DMS53 treated with DMSO at 0.1 percent for 48 hours (cell line): Measurements from ENCODE around the gene SLC25A23.
A peak's percentile ranks its signal among the peaks of the same experiment; 100 is the strongest.

Experiments used
- DNase-seq: peaks from one replicate; lab custom pipeline; 2025; ENCODE audit not compliant: unreplicated experiment; lab: John Stamatoyannopoulos, UW

The SLC25A23 gene

GRCh38 chr19:6425732-6426620 is 33.6 kb downstream of the SLC25A23 start:
- DNase-seq, result no peak

- peak; percentile 97 for DNase-seq
These were observed 34.5 kb downstream of the SLC25A23 start for GRCh38 chr19:6424939-6425731.

DNA sequence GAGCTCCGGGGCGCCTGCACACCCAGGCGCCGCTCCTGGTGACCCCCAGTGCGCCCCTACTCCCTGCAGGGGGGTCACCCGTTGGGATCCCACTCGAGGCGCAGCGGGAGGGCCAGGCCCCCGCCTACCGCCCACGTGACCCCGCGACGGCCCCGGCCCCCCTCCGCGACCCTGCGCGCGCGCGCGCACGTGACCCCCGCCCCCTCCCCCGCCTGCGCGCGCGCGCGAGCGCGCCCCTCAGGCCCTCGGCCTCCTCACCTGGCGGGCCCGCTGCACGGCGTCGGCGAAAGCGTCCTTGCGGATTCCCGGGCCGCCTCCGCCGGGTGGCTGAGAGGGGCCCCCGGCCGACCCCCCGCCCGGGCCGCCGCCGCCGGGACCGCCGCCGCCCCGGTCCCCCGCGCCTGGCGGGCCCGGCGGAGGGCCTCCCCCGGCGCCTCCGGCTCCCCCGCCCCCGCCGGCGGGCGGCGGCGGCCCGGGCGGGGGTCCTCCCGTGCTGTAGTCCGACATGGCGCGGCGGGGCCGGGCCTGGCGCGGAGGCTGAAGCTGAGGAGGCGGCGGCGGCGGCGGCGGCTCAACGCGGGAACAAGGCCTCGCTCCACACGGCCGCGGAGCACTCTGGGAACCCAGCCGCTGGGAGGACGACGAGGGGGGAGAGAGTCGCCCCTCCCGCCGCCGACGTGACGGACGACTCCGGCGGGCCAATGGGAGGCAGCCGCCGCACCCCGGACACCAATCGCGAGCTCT is 35.2 kb downstream of the SLC25A23 start, which contains the start of gene KHSRP:
Gene KHSRP (minus strand): TSS at position 617 of the 744 bp plus-strand sequence. CDS start 110 bp downstream, at position 507.
- DNase-seq, result no peak

- DNase-seq, result no peak
These were observed 35.9 kb downstream of the SLC25A23 start for GRCh38 chr19:6423499-6424194.

DNA sequence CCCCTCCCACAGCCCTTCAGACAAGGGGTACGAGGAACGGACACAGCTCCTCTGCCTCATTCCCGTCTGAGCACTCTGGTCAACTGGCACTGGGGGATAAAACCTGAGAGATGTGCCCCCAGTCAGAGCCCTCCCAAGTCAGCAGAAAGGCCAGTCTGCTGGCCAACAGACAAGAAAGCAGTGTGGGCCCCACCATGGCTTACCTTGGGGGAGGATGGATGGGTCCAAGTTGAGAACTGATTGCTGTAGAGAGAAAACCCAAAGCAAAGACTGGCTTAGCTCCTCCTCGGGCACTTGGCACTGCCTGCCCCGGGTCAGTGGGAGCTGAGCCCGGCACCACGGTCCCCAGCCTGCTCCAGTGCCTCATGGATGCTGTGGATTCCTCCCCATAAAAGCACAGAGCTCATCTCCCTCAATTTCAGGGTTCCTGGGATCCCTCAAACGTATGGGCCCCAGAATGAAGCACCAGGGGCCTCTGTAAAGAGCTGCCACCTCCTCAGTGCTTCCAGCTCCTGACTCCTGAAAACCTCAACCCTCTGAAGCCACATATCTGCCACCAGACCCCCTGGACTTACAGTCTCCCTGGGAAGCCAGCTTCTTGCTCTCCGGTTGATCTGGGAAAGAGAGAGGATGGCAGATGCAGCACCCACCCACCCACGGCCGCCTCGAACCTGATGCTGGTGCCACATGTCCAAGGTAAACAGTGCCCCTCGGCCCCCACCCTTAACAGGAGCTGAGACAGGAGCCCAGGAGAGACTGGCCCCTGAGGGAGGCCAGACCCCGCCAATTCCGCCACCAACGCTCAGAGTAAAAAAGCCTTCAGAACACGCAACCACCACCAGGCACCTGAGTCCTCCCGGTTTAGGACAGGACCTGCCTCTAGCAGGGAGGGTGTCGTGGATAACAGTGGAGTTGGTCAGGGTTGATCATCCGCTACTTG is 38.2 kb downstream of the SLC25A23 start:
- no peak for DNase-seq

GRCh38 chr19:6418562-6418932 is 41.0 kb downstream of the SLC25A23 start:
- no peak for DNase-seq

GRCh38 chr19:6417713-6418561 is 41.7 kb downstream of the SLC25A23 start:
- DNase-seq, result no peak

GRCh38 chr19:6416658-6417405 is 42.8 kb downstream of the SLC25A23 start:
- DNase-seq, result no peak

DNA sequence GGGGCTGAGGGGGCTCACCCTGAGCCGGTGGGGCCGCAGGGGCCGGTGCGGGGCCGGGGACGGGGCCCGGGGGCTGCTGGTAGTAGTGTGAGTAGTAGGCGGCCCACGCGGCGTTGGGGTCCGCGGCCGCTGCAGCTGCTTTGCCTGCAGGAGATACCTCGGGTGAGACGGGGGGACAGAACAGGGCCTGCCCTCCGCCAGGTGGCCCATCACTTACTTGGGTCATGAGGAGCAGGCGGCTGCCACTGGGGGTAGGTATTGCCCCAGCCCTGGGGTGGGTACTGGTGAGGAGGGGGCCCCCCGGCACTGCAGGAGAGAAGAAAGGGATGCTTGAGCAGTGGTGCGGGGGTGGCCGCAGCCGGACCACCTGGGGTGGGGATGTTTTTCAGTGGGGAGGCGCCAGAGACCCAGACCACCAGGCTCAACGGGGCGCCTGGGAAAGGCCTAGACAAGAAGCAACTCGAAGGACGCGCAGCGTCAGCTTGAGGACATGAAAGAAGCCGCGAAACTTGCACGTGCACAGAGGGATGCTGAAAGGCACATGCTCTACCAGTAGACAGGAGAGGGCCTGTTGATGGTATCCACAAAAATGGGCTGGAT is 43.9 kb downstream of the SLC25A23 start:
- DNase-seq, result no peak

GRCh38 chr19:6414793-6415590 is 44.6 kb downstream of the SLC25A23 start:
- DNase-seq, result no peak

- no peak for DNase-seq
These were observed 45.6 kb downstream of the SLC25A23 start for GRCh38 chr19:6413721-6414643.

- DNase-seq, result no peak
These were observed 46.3 kb downstream of the SLC25A23 start for GRCh38 chr19:6413291-6413690.

DNA sequence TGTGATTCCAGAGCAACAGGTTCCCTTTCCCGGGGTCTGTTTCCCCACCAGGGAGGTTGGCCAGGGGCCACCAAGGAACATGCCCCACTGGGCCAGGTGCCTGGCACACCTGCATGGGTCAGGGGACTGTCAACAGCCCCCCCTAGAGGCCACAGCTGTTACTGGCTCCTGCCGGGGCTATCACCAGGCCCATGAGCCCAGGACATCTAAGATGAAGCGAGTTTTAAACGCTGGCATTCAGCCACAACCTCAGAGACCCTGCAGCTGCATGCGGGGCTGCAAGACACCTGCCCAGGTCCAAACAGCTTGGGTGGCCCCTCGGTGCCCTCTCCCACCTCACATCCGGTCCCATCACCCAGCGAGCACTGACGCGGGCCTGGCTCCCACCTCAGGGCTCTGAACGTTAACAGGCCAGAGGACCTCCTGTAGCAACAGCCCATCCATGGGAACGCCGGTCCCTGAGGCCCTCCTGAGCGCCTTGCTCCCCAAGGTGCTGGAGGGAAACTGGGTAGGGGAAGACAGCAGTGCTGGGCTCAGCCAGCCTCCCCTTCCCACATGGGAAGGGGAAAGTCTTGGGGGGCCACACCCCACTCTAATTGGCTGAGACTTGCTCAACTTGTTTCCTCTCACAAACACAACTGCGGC is 47.0 kb downstream of the SLC25A23 start:
- DNase-seq, result no peak

- DNase-seq, result no peak
These were observed 47.5 kb downstream of the SLC25A23 start for GRCh38 chr19:6412061-6412446.

DNA sequence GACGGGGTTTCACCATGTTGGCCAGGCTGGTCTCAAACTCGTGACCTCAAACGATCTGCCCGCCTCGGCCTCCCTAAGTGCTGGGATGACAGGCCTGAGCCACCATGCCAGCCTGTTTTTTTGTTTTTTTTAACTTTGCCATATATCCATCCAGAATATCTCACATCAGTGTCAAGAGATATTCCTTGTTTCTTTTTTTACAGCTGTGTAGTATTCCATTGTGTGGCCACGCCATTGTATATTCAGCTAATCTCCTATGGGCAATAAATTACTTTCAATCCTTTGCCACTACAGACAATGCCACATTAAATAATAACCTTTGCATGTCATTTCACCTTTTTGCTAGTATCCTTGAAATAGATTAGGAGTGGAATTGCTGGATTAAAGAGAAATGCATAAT is 50.2 kb downstream of the SLC25A23 start:
- no peak for DNase-seq
